HG03103 (cell line): ENCODE results near the gene GLI3.

ENCODE experiments used
- ATAC-seq: cut with Tn5 transposase; IDR thresholded peaks from one replicate; pipeline ENCODE4 v1.9.1; 2021; ENCODE audit warnings: low read depth; ENCODE audit not compliant: unreplicated experiment

GLI3 gene

DNA sequence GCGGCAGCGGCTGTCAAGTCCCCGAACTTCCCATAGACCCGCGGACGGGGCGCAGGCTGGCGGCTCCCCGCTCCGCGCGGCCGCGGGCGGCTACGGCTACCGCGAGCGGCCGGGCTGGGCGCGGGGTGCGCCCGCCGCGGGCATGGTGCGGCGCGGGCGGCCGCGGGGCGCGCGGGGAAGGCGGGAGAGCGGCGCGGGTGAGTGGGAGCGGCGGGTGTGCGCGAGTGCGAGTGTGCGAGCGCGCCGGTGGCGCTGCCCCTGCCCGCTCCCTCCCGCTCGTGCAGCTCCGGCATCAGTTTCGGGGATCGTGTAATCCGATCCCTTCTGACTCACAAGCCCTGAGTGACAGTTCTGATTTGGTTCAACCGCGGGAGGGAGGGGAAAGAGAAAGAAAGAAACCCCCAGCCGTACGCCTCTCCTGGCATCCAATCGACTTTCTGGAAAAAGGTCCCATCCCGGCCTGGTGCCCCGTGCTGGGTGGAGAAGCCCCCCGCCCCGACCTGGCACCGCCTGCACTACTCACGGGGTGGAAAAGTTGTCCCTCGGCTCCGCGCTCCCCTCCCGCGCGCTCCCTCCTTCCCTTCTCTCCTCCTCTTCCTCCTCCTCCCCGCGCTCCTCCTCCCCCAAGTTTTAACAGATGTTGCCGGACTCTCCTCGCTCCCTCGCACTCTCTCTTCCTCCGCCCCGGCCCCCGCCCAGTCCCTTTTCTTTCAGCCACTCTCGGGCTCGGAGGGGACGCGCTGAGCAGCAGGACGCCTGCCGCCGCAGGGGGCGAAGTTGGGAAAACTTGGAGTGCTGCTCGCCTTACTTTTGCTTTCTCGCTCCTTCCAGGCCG is at the start of gene GLI3:
TSS of gene GLI3 (minus strand) at position 234 of the 835 bp plus-strand sequence. CDS start 13,956 bp downstream, outside the sequence.
- peak; percentile 64 for ATAC-seq

DNA sequence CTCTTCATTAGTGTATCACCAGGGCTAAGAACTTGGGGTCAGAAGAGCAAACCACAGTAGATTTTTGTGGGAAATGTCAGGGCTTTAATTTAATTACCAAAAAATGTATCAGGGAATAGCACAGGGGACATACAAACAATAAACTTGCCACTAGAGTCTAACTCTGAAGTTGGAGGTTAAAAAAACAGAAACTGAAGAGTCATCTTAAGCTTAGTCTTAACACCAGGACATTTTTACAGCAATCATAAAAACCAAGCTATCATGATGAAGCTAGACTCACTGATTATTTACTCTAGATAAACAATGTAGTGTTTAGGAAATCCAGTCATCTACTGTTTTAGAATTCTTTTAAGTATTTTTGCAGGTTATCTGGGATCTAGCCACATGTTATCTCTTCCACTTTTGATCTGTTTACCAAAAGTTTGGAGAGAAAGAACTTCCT is 48.4 kb upstream of the GLI3 start:
- ATAC-seq = no peak

DNA sequence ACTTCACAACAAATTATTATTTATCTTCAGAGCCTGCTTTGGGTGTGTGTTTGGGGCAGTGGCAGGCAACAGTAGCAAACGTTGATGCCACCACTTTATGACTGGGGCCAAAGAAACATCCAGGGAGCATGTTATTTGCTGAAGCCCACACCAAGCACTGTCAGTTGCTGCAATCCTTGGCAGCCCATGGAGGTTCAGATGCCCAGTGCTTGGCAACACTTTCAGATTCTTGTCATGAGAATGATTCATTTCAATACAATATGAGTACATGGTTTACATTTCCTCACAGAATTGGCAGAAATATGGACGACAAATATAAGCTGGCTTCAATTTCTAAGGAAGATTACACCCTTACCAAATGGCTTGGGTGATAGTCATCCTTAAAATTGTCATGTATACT is 46.5 kb upstream of the GLI3 start:
- no peak for ATAC-seq

DNA sequence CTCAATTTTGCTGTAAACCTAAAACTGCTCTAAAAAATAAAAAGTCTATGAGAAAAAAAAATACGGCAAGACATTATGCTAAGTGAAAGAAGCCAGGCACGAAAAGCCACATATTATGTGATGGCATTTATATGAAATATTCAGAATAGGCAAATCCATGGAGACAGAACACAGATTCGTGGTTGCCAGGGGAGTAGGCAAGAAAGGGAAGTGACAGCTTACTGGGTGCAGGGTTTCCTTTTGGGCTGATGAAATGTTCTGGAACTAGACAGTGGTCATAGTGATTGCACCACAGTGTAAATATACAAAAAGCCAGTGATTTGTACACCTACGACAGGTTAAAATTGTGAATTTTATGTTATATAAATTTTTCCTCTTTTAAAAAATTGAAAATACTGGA is 41.3 kb upstream of the GLI3 start:
- no peak for ATAC-seq

GRCh38 chr7:42274053-42274452 is 37.0 kb upstream of the GLI3 start:
- ATAC-seq = no peak

GRCh38 chr7:42272793-42273665 is 36.0 kb upstream of the GLI3 start:
- ATAC-seq = no peak

DNA sequence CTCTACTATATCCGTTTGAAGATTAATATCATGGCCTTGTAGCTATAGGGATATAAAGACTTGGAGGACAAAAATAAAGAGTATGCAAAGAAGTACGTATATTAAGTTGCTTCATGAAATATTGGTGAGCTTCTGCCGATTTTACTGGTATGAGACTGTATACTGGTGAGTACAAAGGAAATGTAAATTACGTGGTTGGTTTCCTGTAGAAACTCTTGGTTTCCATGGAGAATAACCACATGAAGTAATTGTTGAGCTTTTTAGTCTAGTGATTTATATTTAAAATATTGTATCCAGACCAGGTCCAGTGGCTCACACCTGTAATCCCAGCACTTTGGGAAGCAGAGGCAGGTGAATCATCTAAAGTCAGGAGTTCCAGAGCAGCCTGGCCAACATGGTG is 32.2 kb upstream of the GLI3 start:
- no peak for ATAC-seq

- no peak for ATAC-seq
Measured at GRCh38 chr7:42264702-42265101, 27.7 kb upstream of the GLI3 start.

DNA sequence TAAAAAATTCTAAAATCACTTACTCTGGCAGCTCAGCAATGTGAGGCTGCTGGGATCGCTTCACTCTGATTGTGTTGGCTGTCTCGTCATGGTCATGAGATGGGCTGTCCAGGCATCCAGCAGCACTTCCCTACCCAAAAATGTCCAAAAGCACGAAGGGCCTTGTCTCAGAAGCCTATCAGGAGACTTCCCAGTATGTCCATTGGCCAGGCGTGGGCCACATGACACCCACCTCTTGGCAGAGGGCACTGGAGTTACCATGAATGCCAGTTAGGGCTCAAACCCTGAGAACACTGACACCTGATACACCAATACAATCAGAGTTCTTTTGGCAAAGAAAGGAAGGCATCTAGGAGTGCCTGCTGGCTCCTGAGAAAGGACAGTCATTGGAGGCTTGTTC is 27.0 kb upstream of the GLI3 start:
- no peak for ATAC-seq

- ATAC-seq = no peak
Measured at GRCh38 chr7:42262964-42263363, 26.0 kb upstream of the GLI3 start.

DNA sequence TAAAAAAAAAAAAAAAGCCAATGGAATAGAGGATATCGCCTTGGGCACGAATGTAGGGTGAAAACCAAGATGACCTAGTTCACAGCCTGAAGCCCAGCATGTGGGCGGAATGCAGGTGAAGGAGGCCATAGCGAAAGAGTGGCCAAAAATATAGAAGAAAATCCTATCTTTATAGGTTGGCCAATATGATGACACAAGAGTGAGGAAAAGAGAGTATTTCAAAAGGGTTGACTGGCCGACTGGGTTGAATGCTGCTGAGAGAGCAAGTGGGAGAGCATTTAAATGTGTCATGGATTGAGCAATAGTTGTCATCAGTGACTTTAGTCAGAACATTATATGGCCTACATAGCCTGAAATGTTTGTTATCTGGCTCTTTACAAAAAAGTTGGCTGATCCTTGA is 17.2 kb upstream of the GLI3 start:
- no peak for ATAC-seq

- ATAC-seq = no peak
Measured at GRCh38 chr7:42253316-42253715, 16.3 kb upstream of the GLI3 start.

- no peak for ATAC-seq
Measured at GRCh38 chr7:42250411-42250810, 13.4 kb upstream of the GLI3 start.

DNA sequence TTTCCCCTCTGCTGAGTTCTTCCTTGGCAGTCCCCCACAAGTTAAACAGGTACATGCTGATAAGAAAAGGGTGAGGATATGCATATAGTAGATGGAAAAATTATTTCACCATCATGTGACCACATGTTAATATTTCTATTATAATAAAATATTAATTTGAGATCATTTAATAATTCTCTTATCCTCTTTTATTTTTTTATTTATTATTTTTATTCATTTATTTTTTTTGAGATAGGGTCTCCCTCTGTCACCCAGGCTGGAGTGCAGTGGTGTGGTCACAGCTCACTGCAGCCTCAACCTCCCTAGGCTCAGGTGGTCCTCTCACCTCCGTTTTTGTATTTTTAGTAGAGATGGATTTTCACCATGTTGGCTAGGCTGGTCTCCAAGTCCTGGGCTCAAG is 11.6 kb upstream of the GLI3 start:
- ATAC-seq = no peak

GRCh38 chr7:42247301-42247700 is 10.3 kb upstream of the GLI3 start:
- ATAC-seq = no peak

GRCh38 chr7:42244828-42245227 is 7.8 kb upstream of the GLI3 start:
- ATAC-seq = no peak

GRCh38 chr7:42242381-42242780 is 5.4 kb upstream of the GLI3 start:
- ATAC-seq = no peak

DNA sequence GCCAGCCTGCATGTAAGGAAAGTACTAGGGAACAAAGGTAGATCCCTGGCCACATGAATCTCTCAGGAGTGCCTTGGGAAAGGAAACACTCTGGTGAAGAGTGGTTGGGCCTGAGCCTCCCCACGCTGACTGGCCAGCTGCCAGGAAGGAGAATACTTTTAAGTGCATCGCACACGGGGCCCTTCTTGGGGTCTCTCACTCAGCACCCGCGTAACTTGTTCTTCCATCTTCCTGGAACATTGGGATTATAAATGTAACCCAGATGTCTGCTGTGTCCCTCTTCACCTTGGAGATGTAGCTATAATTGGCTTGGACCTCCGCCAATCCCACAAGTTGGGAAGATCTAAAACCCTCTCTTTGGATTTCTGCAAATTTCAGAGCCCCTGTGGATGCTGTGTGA is 4.4 kb upstream of the GLI3 start:
- no peak for ATAC-seq

DNA sequence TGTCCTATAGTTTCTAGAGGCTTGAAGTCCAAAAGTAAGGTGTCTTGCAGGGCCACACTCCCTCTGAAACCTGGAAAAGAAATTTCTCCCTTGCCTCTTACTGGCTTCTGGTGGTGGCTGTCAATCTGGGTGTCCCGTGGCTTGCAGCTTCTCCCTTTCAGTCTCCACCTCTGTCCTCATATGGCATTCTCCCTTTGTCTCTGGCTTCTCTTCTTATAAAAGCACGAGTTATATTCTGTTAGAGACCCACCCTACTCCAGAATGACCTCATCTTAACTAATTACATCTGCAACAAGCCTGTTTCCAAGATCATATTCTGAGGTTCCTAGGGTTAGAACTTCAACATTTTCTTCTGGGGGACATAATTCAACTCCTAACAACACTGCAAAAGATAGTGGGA is 3.4 kb upstream of the GLI3 start:
- no peak for ATAC-seq

DNA sequence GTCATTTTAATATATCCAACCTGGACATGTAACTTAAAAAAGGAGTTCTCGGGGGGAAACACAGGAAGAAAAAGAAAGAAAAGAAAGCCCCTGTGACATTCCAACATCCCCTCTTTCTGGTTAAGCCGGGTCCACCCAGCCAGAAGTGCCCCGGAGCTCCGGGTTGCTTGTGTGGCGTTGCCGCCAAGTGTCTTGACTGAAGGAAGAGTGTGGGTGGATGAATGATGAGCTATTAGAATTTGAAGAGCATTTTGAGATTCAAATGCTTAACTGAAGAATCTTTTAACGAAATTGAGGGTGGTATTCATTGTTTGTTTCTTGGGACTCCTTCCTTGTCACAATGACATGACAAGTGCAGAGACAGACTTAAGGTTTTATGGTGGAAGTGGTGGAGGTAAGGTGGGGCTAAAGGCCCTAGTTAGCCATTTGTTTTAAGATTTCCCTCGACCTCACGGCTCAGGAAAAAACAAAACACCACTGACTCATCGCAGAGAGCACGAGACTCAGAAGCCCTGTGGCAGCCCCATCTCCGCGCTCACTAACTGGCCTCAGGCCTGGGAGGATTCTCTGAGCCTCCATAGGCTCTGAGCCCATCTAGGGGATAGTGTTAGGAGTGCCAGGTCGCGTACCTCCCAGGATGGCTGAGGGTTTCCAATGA is 1.8 kb upstream of the GLI3 start:
- no peak for ATAC-seq
